Measurements from ENCODE around the gene STK33.

- TF ChIP-seq CTCF (IDR thresholded peaks at IDR 0.05) (no peak), POLR2A (IDR thresholded peaks at IDR 0.05) (no peak)
Measured at GRCh38 chr11:8587915-8588314, 6.1 kb downstream of the STK33 start.
